ENCODE results near the gene SLC6A13. TPM values are rescaled to one million over a fixed set of nuclear protein-coding genes. Genes with fewer than 3 reads are reported as not detected.

The SLC6A13 gene
- total and polyA plus RNA-seq, 10 of the 15 experiments (the other 5 are each of a cell fraction or from before 2014, with no cell fraction given) = 0.18 to 1.2 (median 0.20) TPM; not detected in 3

DNA sequence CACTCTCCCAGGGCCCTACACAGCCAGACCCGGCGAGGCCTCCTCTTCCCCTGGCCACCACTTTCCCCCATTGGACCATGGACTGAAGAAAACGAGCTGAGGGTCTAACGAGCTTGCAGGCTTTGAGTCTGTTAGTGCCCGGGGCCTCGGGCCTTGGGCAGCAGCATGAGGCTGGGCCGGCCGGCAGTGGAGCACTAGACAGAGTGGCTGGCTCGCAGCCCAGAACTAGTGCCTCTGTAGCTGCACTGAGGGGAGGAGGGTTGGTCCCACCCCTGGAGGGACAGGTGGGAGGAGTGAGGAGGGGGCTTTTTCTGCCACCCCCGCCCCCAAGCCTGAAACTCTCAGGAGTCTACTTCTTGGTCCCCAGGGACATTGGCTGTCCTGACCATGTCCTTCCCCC, 87.4 kb downstream of the SLC6A13 start (continued):
- TF ChIP-seq NKRF (conservative IDR thresholded peaks at IDR 0.05) = no peak
- TF ChIP-seq CHD4 (IDR thresholded peaks at IDR 0.05) = no peak
- TF ChIP-seq POLR2AphosphoS2 (IDR thresholded peaks at IDR 0.05; ENCODE audit: low read depth, low read length) = no peak
- TF ChIP-seq HSF1 (IDR thresholded peaks at IDR 0.05; ENCODE audit: low read depth, low read length) = no peak

- H2AFZ ChIP-seq (ENCODE audit: control insufficient read depth, low read depth, low read length) = no peak overlapping the region
- ChIA-PET RAD21 (ENCODE audit: unreplicated experiment) (no interaction called here), SMC1A (ENCODE audit: uncharacterized antibody, unreplicated experiment) (no interaction called here), CTCF (no interaction called here), POLR2A (no interaction called here)
- intact Hi-C loops (cut with micrococcal nuclease; ENCODE audit: unreplicated experiment) (no loop called here), in situ Hi-C loops (cut with MboI) (no loop called here)
- H3K27ac ChIP-seq (ENCODE audit: control insufficient read depth, insufficient read depth) = no peak overlapping the region
- no peaks in the 10 kb centered on the region; a peak in 2 of 4 replicates for H3K27me3 ChIP-seq (replicated peaks in 1 of 2; ENCODE audit: control insufficient read depth in 2 of 2, insufficient read depth in 2 of 2, low read length in 1 of 2)
- BruUV-seq (replicated peaks) = no TSS peak
- 7% methylated on average over 14 of the region's 23 CpGs for WGBS (ENCODE audit: insufficient coverage, insufficient replicate concordance, low lambda C conversion rate, missing lambda C conversion rate)
- DNase-seq (ENCODE audit: low read depth, low spot score) (no peak), ATAC-seq (no peak), FAIRE-seq (no peak)
- H3K36me3 ChIP-seq (ENCODE audit: control insufficient read depth in 2 of 2, insufficient read depth in 2 of 2, low read length in 1 of 2) = no peaks in the 10 kb centered on the region
- no peak overlapping the region for H3K4me2 ChIP-seq (ENCODE audit: control insufficient read depth, insufficient read depth)
- no peak overlapping the region for H3K4me3 ChIP-seq
- H3K9ac ChIP-seq (ENCODE audit: control insufficient read depth, insufficient read depth, low read length) = no peak overlapping the region
- H3K4me1 ChIP-seq (ENCODE audit: control insufficient read depth, insufficient read depth, low read length) = no peaks in the 10 kb centered on the region
- H3K79me2 ChIP-seq (ENCODE audit: control insufficient read depth, insufficient read depth, low read length) = no peaks in the 10 kb centered on the region
- no peaks in the 10 kb centered on the region for H3K9me3 ChIP-seq (replicated peaks; ENCODE audit: control insufficient read depth, insufficient read depth, low read length)
- H4K20me1 ChIP-seq (ENCODE audit: control insufficient read depth, insufficient read depth) = no peaks in the 10 kb centered on the region
- TF ChIP-seq EED (IDR thresholded peaks at IDR 0.05; ENCODE audit: low read depth) (no peak), KLF5 (IDR thresholded peaks at IDR 0.05; ENCODE audit: partially characterized antibody) (no peak), NR2F1 (conservative IDR thresholded peaks at IDR 0.05) (no peak), EZH2 (IDR thresholded peaks at IDR 0.05; ENCODE audit: borderline replicate concordance, control insufficient read depth, low read depth, low read length) (no peak), SUPT20H (IDR thresholded peaks at IDR 0.05; ENCODE audit: borderline replicate concordance, control insufficient read depth, low read depth, low read length) (no peak), NFIC (IDR thresholded peaks at IDR 0.05; ENCODE audit: low read depth, low read length) (no peak), TAF1 (IDR thresholded peaks at IDR 0.05; ENCODE audit: borderline replicate concordance, low read depth, low read length) (no peak), NBN (IDR thresholded peaks at IDR 0.05) (no peak), MTA2 (IDR thresholded peaks at IDR 0.05; ENCODE audit: low read depth) (no peak), SP1 (IDR thresholded peaks at IDR 0.05; ENCODE audit: low read depth, low read length) (no peak), ZNF24 (IDR thresholded peaks at IDR 0.05) (no peak), CEBPZ (IDR thresholded peaks at IDR 0.05; ENCODE audit: low read depth, low read length) (no peak)
- TF ChIP-seq, protein P1, sequence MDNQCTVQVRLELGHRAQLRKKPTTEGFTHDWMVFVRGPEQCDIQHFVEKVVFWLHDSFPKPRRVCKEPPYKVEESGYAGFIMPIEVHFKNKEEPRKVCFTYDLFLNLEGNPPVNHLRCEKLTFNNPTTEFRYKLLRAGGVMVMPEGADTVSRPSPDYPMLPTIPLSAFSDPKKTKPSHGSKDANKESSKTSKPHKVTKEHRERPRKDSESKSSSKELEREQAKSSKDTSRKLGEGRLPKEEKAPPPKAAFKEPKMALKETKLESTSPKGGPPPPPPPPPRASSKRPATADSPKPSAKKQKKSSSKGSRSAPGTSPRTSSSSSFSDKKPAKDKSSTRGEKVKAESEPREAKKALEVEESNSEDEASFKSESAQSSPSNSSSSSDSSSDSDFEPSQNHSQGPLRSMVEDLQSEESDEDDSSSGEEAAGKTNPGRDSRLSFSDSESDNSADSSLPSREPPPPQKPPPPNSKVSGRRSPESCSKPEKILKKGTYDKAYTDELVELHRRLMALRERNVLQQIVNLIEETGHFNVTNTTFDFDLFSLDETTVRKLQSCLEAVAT (IDR thresholded peaks at IDR 0.05) = no peak
These were observed 88.0 kb downstream of the SLC6A13 start for GRCh38 chr12:174596-174995.
